ENCODE data around the gene SNX1.

DNA sequence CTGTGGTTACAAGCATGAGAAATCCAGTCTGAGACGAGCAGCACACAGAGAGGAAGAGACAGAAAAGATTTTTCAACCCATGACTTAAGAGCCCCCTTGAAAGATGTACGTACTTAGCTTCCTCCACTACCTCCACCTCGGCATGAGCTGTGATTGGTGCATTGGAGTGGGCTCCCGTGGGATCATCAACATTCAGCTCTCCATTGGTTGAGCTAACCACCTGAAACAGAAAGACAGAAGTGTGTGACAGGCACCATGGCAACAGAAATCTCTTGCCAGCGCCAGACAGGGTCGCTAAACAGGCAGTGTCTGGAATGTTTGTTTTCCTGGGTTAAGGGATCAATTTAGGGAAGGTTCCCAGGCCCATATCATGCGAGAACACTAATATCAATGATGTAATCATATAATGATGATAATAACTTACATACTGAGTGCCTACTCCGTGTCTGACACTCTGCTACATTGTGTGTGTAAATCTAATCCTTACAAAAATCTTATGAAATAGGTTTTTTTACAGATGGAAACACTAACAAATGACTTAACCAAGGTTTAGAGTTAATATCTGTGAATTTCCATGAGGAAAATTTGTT lies 84.5 kb downstream of the SNX1 start:
- no peak for TF ChIP-seq EZH2 (IDR thresholded peaks at IDR 0.05; ENCODE audit: insufficient read depth, low read length)
- TF ChIP-seq, protein P1, sequence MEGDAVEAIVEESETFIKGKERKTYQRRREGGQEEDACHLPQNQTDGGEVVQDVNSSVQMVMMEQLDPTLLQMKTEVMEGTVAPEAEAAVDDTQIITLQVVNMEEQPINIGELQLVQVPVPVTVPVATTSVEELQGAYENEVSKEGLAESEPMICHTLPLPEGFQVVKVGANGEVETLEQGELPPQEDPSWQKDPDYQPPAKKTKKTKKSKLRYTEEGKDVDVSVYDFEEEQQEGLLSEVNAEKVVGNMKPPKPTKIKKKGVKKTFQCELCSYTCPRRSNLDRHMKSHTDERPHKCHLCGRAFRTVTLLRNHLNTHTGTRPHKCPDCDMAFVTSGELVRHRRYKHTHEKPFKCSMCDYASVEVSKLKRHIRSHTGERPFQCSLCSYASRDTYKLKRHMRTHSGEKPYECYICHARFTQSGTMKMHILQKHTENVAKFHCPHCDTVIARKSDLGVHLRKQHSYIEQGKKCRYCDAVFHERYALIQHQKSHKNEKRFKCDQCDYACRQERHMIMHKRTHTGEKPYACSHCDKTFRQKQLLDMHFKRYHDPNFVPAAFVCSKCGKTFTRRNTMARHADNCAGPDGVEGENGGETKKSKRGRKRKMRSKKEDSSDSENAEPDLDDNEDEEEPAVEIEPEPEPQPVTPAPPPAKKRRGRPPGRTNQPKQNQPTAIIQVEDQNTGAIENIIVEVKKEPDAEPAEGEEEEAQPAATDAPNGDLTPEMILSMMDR (IDR thresholded peaks at IDR 0.05; ENCODE audit: insufficient read depth, low read depth, low read length) = no peak

Data from astrocyte (in vitro differentiated cells and primary cell).